HG03196 (cell line): ENCODE data around the gene LRRC36.

Experiments used
- ATAC-seq: cut with Tn5 transposase; IDR thresholded peaks from one replicate; pipeline ENCODE4 v1.9.1; 2021; ENCODE audit not compliant: unreplicated experiment

Gene LRRC36

GRCh38 chr16:67326472-67327309, at the start of gene LRRC36, which contains the start of gene KCTD19:
TSS of gene LRRC36 (plus strand) at chr16:67326815. CDS start at chr16:67326863, 48 bp downstream.
TSS of gene KCTD19 (minus strand) at chr16:67326741. CDS start at chr16:67326707, 34 bp downstream.
- no peak for ATAC-seq

- ATAC-seq, result no peak
Observed at GRCh38 chr16:67277294-67277998, 49.2 kb upstream of the LRRC36 start.

- ATAC-seq, result no peak
Observed at GRCh38 chr16:67277999-67278772, 48.4 kb upstream of the LRRC36 start.

- peak; percentile 32 for ATAC-seq
Observed at GRCh38 chr16:67278773-67279295, 47.8 kb upstream of the LRRC36 start.

GRCh38 chr16:67279296-67280089, 47.1 kb upstream of the LRRC36 start, which contains the start of gene PLEKHG4:
TSS of gene PLEKHG4 (plus strand) at chr16:67279532. CDS start at chr16:67280045, 513 bp downstream.
- ATAC-seq, result peak; percentile 51

GRCh38 chr16:67280090-67281015, 46.3 kb upstream of the LRRC36 start:
- ATAC-seq, result no peak

- ATAC-seq, result no peak
Observed at GRCh38 chr16:67281536-67282446, 44.8 kb upstream of the LRRC36 start.

GRCh38 chr16:67282447-67282805, 44.2 kb upstream of the LRRC36 start:
- ATAC-seq, result no peak

- ATAC-seq, result no peak
Observed at GRCh38 chr16:67283039-67283825, 43.4 kb upstream of the LRRC36 start.

GRCh38 chr16:67283826-67284555, 42.6 kb upstream of the LRRC36 start:
- no peak for ATAC-seq

GRCh38 chr16:67284699-67285646, 41.6 kb upstream of the LRRC36 start:
- no peak for ATAC-seq

- no peak for ATAC-seq
Observed at GRCh38 chr16:67286441-67287235, 40.0 kb upstream of the LRRC36 start.

- ATAC-seq, result no peak
Observed at GRCh38 chr16:67287960-67288359, 38.7 kb upstream of the LRRC36 start.

GRCh38 chr16:67291461-67291860, 35.2 kb upstream of the LRRC36 start:
- no peak for ATAC-seq
